Tibial nerve (tissue), 4 donors: ENCODE results near the gene MACF1. TPM values are rescaled to one million over a fixed set of nuclear protein-coding genes. Genes with fewer than 3 reads are reported as not detected.
"Not testable (repeated sequence)": the region's sequence is repeated elsewhere in the genome, so short reads cannot be mapped to it uniquely, and the experiment has no call there.

Experiments used
- DNase-seq, 2 donors: peaks; one replicate each; pipeline ENCODE4 v3.0.0-alpha.2; 2019; ENCODE audit warnings: low spot score in 2 of 2
- H3K27ac ChIP-seq, 4 donors: fragments of 200-600 bp; sonication (generic) in 3 of 4; one replicate each; pipeline ENCODE4 v1.5.1; 2017 to 2019; ENCODE audit warnings: mild to moderate bottlenecking in 1 of 4
- H3K27me3 ChIP-seq, 2 donors: fragments of 200-600 bp; sonication (generic) in 1 of 2; one replicate each; pipeline versions ENCODE4 v1.5.1 to v1.6.0; 2017 to 2019
- H3K36me3 ChIP-seq, 3 donors: fragments of 200-600 bp; sonication (generic); one replicate each; pipeline ENCODE4 v1.5.1; 2018 to 2019
- H3K4me1 ChIP-seq, 4 donors: fragments of 200-600 bp; sonication (generic) in 3 of 4; one replicate each; pipeline ENCODE4 v1.5.1; 2017 to 2019
- H3K4me3 ChIP-seq, 4 donors: fragments of 200-600 bp; sonication (generic) in 3 of 4; one replicate each; pipeline ENCODE4 v1.5.1; 2017 to 2019; ENCODE audit warnings: mild to moderate bottlenecking in 1 of 4, moderate library complexity in 1 of 4
- H3K9me3 ChIP-seq, 4 donors: fragments of 200-600 bp; sonication (generic) in 3 of 4; one replicate each; pipeline ENCODE4 v1.5.1; 2017 to 2019
- CTCF ChIP-seq, 5 experiments: fragments of 200-600 bp in 3 of 5; fragments of 450-650 bp in 2 of 5; sonication (generic) in 3 of 5; IDR thresholded peaks; one replicate each; pipeline ENCODE4 v1.5.1; 2016 to 2019; ENCODE audit warnings: antibody characterized with exemption in 5 of 5, mild to moderate bottlenecking in 3 of 5, moderate library complexity in 2 of 5
- EP300 ChIP-seq, 2 donors: sonication (generic); formaldehyde crosslinking; IDR thresholded peaks; one replicate each; pipeline ENCODE4 v1.6.1; 2017; ENCODE audit warnings: antibody characterized with exemption in 2 of 2, mild to moderate bottlenecking in 1 of 2
- POLR2A ChIP-seq, 2 donors: fragments of 450-650 bp; IDR thresholded peaks; one replicate each; pipeline ENCODE4 v1.6.1; 2017; ENCODE audit warnings: antibody characterized with exemption in 2 of 2, mild to moderate bottlenecking in 2 of 2, moderate library complexity in 2 of 2
- WGBS, 2 donors: methylation state at CpG; one replicate each; pipeline ENCODE4 v1.1.5; 2018; 5-methylcytosine and 5-hydroxymethylcytosine counted together
- total RNA-seq, 4 donors: library from RNA; depleted of rRNA; stranded (reverse); fragments of >200 nt; gene quantifications; one replicate each; pipeline ENCODE4 v1.1.0, GENCODE V29; 2016

MACF1 gene
- total RNA-seq, 4 donors from 2014 or later = 214 to 296 (median 244) TPM

- H3K4me3 ChIP-seq = no peak overlapping the region
- H3K27ac ChIP-seq = no peak overlapping the region
- H3K27me3 ChIP-seq = no peaks in the 10 kb centered on the region
- no peak for DNase-seq
- H3K9me3 ChIP-seq = no peaks in the 10 kb centered on the region
- TF ChIP-seq CTCF (IDR thresholded peaks at IDR 0.05) (no peak), EP300 (IDR thresholded peaks at IDR 0.05) (no peak), POLR2A (IDR thresholded peaks at IDR 0.05) (no peak)
- H3K4me1 ChIP-seq = no peaks in the 10 kb centered on the region
- peaks cover 3 to 99% (median 19%) of the 10 kb centered on the region in 3 donors for H3K36me3 ChIP-seq
- WGBS, 2 donors = 57 to 60% methylated on average over 5 of the region's 5 CpGs
Observed at GRCh38 chr1:39446986-39447567, 242.6 kb downstream of the MACF1 start.

- not testable (repeated sequence) for DNase-seq, H3K4me3 ChIP-seq, H3K9me3 ChIP-seq, H3K27me3 ChIP-seq, H3K27ac ChIP-seq, H3K4me1 ChIP-seq
- peaks cover 5 to 99% (median 21%) of the 10 kb centered on the region in 3 donors for H3K36me3 ChIP-seq
- 90 to 95% methylated on average over 4 of the region's 4 CpGs for WGBS, 2 donors
Observed at GRCh38 chr1:39450041-39450440, 245.5 kb downstream of the MACF1 start.

- TF ChIP-seq EP300 (IDR thresholded peaks at IDR 0.05) (no peak), POLR2A (IDR thresholded peaks at IDR 0.05) (no peak), CTCF (IDR thresholded peaks at IDR 0.05) (no peak)
- no peak for DNase-seq
- no peak overlapping the region for H3K27ac ChIP-seq
- H3K36me3 ChIP-seq = peaks cover 7 to 99% (median 30%) of the 10 kb centered on the region in 3 donors
- H3K4me1 ChIP-seq = no peaks in the 10 kb centered on the region
- H3K4me3 ChIP-seq = no peak overlapping the region
- H3K9me3 ChIP-seq = no peaks in the 10 kb centered on the region
- 78 to 86% methylated on average over 10 of the region's 10 CpGs for WGBS, 2 donors
- no peaks in the 10 kb centered on the region for H3K27me3 ChIP-seq
Observed at GRCh38 chr1:39450956-39451606, 246.6 kb downstream of the MACF1 start.

- Histone ChIP-seq H3K4me3 (no peak overlapping the region), H3K9me3 (no peaks in the 10 kb centered on the region), H3K27me3 (no peaks in the 10 kb centered on the region), H3K4me1 (no peaks in the 10 kb centered on the region), H3K36me3 (peaks cover 8 to 100% (median 39%) of the 10 kb centered on the region in 3 donors), H3K27ac (no peak overlapping the region)
- DNase-seq = no peak
- TF ChIP-seq CTCF (IDR thresholded peaks at IDR 0.05) (no peak), EP300 (IDR thresholded peaks at IDR 0.05) (no peak), POLR2A (IDR thresholded peaks at IDR 0.05) (no peak)
- 90% methylated on average over 7 of the region's 7 CpGs for WGBS, 2 donors
Observed at GRCh38 chr1:39452081-39452480, 247.6 kb downstream of the MACF1 start.

- no peak overlapping the region for H3K4me3 ChIP-seq
- H3K9me3 ChIP-seq = no peaks in the 10 kb centered on the region
- H3K4me1 ChIP-seq = no peaks in the 10 kb centered on the region
- H3K27me3 ChIP-seq = no peaks in the 10 kb centered on the region
- no peak for DNase-seq
- 91 to 92% methylated on average over 5 of the region's 5 CpGs for WGBS, 2 donors
- peaks cover 8 to 100% (median 43%) of the 10 kb centered on the region in 3 donors for H3K36me3 ChIP-seq
- TF ChIP-seq POLR2A (IDR thresholded peaks at IDR 0.05) (no peak), CTCF (IDR thresholded peaks at IDR 0.05) (no peak), EP300 (IDR thresholded peaks at IDR 0.05) (no peak)
- no peak overlapping the region for H3K27ac ChIP-seq
Observed at GRCh38 chr1:39452540-39452939, 248.0 kb downstream of the MACF1 start.
